ENCODE results near the gene HSD17B11. TPM values are rescaled to one million over a fixed set of nuclear protein-coding genes. Genes with fewer than 3 reads are reported as not detected.
"Not testable (repeated sequence)": the region's sequence is repeated elsewhere in the genome, so short reads cannot be mapped to it uniquely, and the experiment has no call there.

HSD17B11 gene
- total RNA-seq, 2 experiments from 2014 or later: 21.2 to 21.7 TPM

GRCh38 chr4:87410679-87411078, 19.7 kb upstream of the HSD17B11 start:
- intact Hi-C loops (cut with micrococcal nuclease): no loop called here
- POLR2A ChIA-PET: no interaction called here
- Mint-ChIP-seq H3K4me3 (no peak overlapping the region), H3K27ac (no peak overlapping the region), H3K4me1 (ENCODE audit: low read depth) (peaks cover 17% of the 10 kb centered on the region), H3K36me3 (ENCODE audit: low read depth) (no peaks in the 10 kb centered on the region), H3K27me3 (peaks cover 6% of the 10 kb centered on the region), H3K9me3 (no peaks in the 10 kb centered on the region)
- no peak for TF ChIP-seq CTCF (IDR thresholded peaks at IDR 0.05)
- no peak for DNase-seq
- no peak for ATAC-seq
- CTCF ChIA-PET: interaction anchor here (1.6 kb wide), 1 partner anchor 11 kb away, joined by 5 read pairs; no protein-coding TSS in a partner anchor

GRCh38 chr4:87410157-87410556, 19.2 kb upstream of the HSD17B11 start:
- no peak for TF ChIP-seq CTCF (IDR thresholded peaks at IDR 0.05)
- Mint-ChIP-seq H3K36me3 (ENCODE audit: low read depth) (no peaks in the 10 kb centered on the region), H3K4me1 (ENCODE audit: low read depth) (peaks cover 17% of the 10 kb centered on the region), H3K9me3 (no peaks in the 10 kb centered on the region), H3K4me3 (no peak overlapping the region), H3K27ac (no peak overlapping the region), H3K27me3 (peaks cover 6% of the 10 kb centered on the region)
- no peak for ATAC-seq
- ChIA-PET CTCF (no interaction called here), POLR2A (no interaction called here)
- intact Hi-C loops (cut with micrococcal nuclease): no loop called here
- no peak for DNase-seq

GRCh38 chr4:87409420-87409939, 18.5 kb upstream of the HSD17B11 start:
- DNase-seq: no peak
- Mint-ChIP-seq H3K9me3 (no peaks in the 10 kb centered on the region), H3K27me3 (peaks cover 6% of the 10 kb centered on the region), H3K27ac (no peak overlapping the region), H3K4me3 (no peak overlapping the region), H3K36me3 (ENCODE audit: low read depth) (no peaks in the 10 kb centered on the region), H3K4me1 (ENCODE audit: low read depth) (peaks cover 17% of the 10 kb centered on the region)
- CTCF ChIA-PET: interaction anchor here (0.9 kb wide), 1 partner anchor 13 kb away, joined by 3 read pairs; the partner anchor contains the start of gene NUDT9
- no peak for TF ChIP-seq CTCF (IDR thresholded peaks at IDR 0.05)
- intact Hi-C loops (cut with micrococcal nuclease): no loop called here
- no peak for ATAC-seq
- POLR2A ChIA-PET: no interaction called here

- POLR2A ChIA-PET: interaction anchor here (0.7 to 2.8 kb wide), 3 partner anchors 11 to 16 kb away, joined by 3 to 9 read pairs (median 6); partner anchors contain the start of genes HSD17B11 and NUDT9
- intact Hi-C loops (cut with micrococcal nuclease): not testable (repeated sequence)
- CTCF ChIA-PET: interaction anchor here (1.3 to 1.5 kb wide), 3 partner anchors 9 to 16 kb away, joined by 3 to 7 read pairs (median 3); partner anchors contain the start of genes HSD17B11 and NUDT9
These were observed 15.9 kb upstream of the HSD17B11 start for GRCh38 chr4:87406902-87407301.

GRCh38 chr4:87406462-87406861, 15.5 kb upstream of the HSD17B11 start:
- Mint-ChIP-seq H3K27me3 (peaks cover 6% of the 10 kb centered on the region), H3K27ac (peak overlapping the region; percentile 71), H3K9me3 (no peaks in the 10 kb centered on the region), H3K36me3 (ENCODE audit: low read depth) (no peaks in the 10 kb centered on the region), H3K4me1 (ENCODE audit: low read depth) (peaks cover 17% of the 10 kb centered on the region), H3K4me3 (no peak overlapping the region)
- intact Hi-C loops (cut with micrococcal nuclease): no loop called here
- CTCF ChIA-PET: interaction anchor here (1.3 to 1.5 kb wide), 3 partner anchors 10 to 16 kb away, joined by 3 to 7 read pairs (median 3); partner anchors contain the start of genes HSD17B11 and NUDT9
- peak; percentile 43 for DNase-seq
- POLR2A ChIA-PET: interaction anchor here (0.7 to 2.8 kb wide), 4 partner anchors 10 to 16 kb away, joined by 3 to 9 read pairs (median 4); partner anchors contain the start of genes HSD17B11 and NUDT9
- TF ChIP-seq CTCF (IDR thresholded peaks at IDR 0.05): no peak
- peak; percentile 71 for ATAC-seq

More at GRCh38 chr4:87406902-87407301, 15.9 kb upstream of the HSD17B11 start:
- not testable (repeated sequence) for H3K9me3 Mint-ChIP-seq; DNase-seq; H3K36me3 Mint-ChIP-seq (ENCODE audit: low read depth); H3K27me3 Mint-ChIP-seq; ATAC-seq; H3K4me3 Mint-ChIP-seq
- Mint-ChIP-seq H3K4me1 (ENCODE audit: low read depth) (peaks cover 17% of the 10 kb centered on the region), H3K27ac (peak overlapping the region; percentile 71)

Data from activated CD8-positive, alpha-beta T cell treated with anti-CD3 and anti-CD28 coated beads for 36 hours (primary cell).